ENCODE data around the gene GNE.

GNE gene

DNA sequence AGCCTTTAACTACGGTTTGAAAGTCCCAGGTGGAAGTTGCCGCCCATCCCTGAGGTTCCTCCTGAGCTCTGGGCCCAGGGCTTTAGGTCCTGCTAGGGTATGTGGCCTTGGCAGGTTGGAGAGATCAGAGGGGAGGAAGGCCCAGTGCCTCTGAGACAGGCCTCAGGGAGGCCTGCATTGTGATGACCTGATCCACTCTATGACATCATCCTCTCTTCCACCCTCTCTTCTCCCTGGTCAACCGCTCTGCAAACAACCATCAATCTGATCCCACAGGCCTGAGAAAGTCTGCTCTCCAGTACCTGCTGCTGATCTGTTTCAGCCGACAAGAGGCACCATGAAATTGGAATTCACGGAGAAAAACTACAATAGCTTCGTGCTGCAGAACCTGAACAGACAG, 89.1 kb downstream of the GNE start, which contains the start of gene CCIN:
CCIN (plus strand) TSS at position 223 of the 400 bp plus-strand sequence; CDS start at position 338, 115 bp downstream.
- DNase-seq (ENCODE audit: low read depth): no peak

DNA sequence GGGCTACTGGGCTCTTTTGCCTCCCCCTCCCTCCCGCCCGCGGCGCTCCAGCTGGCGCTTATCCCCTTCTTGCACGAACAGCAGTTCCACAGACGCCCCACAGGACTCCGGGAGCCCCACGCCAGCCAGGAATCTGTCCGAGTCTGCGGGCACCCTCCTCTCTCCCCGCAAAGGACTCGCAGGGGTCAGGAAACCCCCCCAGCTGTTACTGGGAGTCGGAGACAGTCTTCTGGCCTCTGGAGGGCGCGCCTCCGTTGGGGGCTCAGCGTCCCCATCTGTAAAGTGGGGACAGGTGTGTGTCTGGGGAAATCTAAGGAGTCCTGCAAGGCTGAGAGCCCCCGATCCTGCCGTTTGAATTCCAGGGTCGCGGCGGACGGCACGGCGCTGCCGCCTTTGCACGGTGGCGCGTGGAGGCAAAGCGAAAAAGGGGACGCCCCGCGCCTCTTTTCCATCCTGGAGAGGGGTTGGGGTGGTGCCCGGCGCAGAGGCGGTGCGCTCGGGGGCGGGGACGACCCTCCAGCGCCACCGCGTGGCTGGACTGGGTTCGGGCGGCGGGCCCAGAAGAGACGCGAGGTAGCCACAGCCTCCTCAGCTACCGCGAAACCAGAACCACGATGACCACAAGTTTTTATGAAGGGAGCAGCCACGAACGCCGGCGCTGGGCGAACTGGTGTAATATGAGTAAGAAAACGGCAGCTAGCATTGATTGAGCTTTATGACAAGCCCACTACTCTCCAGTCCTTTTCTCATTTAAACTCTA, 91.9 kb downstream of the GNE start:
- DNase-seq (ENCODE audit: low read depth): peak; percentile 74

DNA sequence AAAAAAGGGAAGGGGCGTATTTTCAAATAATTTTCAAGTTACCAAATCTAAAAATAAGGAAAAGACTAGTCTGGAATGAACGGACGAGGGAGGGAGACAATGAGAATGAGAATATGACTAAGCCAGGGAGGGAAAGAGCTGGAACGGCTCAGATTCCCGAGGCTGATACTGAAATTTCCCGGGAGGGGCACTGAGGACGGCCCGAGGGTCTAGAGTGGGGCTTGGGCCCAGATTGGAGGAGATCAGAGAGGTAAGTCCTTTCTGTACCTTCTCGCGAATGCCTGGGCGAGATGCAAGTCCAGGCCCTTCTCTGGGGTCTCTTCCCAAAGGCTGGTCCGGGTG, 92.5 kb downstream of the GNE start:
- no peak for DNase-seq (ENCODE audit: low read depth)

DNA sequence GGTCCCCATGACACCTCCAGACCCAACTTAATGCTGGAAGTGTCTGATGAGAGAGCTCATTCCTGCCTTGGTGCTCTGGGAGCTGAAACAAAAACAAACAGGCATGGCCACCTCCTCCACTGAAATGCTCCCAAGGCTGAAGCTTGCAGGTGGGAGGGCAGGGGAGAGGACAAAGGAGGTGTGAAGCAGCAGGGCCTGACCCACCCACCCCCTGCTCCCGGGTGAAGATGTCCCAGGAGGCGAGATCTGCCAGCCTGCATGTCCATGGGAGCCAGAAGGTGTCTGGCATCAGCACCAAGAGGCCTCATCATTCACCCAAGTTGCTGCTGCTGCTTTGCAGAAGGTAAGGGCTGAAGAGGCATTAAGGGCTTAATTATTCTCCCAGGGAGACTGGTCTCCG, 93.3 kb downstream of the GNE start:
- no peak for DNase-seq (ENCODE audit: low read depth)
